Adrenal gland (tissue), 12 donors: ENCODE measurements around the gene UBE2H. TPM values are rescaled to one million over a fixed set of nuclear protein-coding genes. Genes with fewer than 3 reads are reported as not detected.
A peak's percentile ranks its signal among the peaks of the same experiment; 100 is the strongest.

Source experiments
- DNase-seq, 7 donors: peaks; one replicate each; pipeline ENCODE4 v3.0.0-alpha.2; 2019 to 2020
- H3K27ac ChIP-seq, 5 donors: fragments of 200-600 bp; sonication (generic) in 4 of 5; 1 replicate in 3 of 5; 2 replicates in 2 of 5; pipeline versions ENCODE4 v1.5.1 to v1.8.0; 2016 to 2020; ENCODE audit warnings: mild to moderate bottlenecking in 1 of 5
- H3K27me3 ChIP-seq: fragments of 200-600 bp; 2 replicates; pipeline ENCODE4 v1.8.0; 2021
- H3K36me3 ChIP-seq, 2 donors: fragments of 200-600 bp; replicated peaks in 1 of 2; 1 replicate in 1 of 2; 2 replicates in 1 of 2; pipeline versions ENCODE4 v1.5.1 to v1.8.0; 2018 to 2022
- H3K4me1 ChIP-seq, 2 donors: fragments of 200-600 bp; replicated peaks in 1 of 2; 1 replicate in 1 of 2; 2 replicates in 1 of 2; pipeline versions ENCODE4 v1.5.1 to v1.8.0; 2018 to 2021
- H3K4me3 ChIP-seq, 4 donors: fragments of 200-600 bp; sonication (generic) in 3 of 4; one replicate each; pipeline ENCODE4 v1.5.1; 2016 to 2018
- H3K9me3 ChIP-seq, 3 donors: fragments of 200-600 bp; sonication (generic) in 1 of 3; replicated peaks in 1 of 3; 1 replicate in 2 of 3; 2 replicates in 1 of 3; pipeline versions ENCODE4 v1.5.1 to v1.8.0; 2016 to 2021
- CTCF ChIP-seq, 6 experiments: fragments of 450-650 bp in 4 of 6; fragments of 200-600 bp in 2 of 6; sonication (generic) in 1 of 6; IDR thresholded peaks; 1 replicate in 5 of 6; 2 replicates in 1 of 6; pipeline versions ENCODE4 v1.5.1 to v1.8.0; 2016 to 2021; ENCODE audit warnings: antibody characterized with exemption in 6 of 6, mild to moderate bottlenecking in 2 of 6, moderate library complexity in 1 of 6
- POLR2A ChIP-seq, 2 donors: fragments of 450-650 bp; IDR thresholded peaks; one replicate each; pipeline ENCODE4 v1.6.1; 2017; ENCODE audit warnings: antibody characterized with exemption in 2 of 2, mild to moderate bottlenecking in 2 of 2, moderate library complexity in 1 of 2
- WGBS, 4 donors: extraction: QIAGEN DNeasy Blood & Tissue Kit in 2 of 4; methylation state at CpG; one replicate each; pipeline versions ENCODE4 v1.1.5 to v1.1.7; 2013 to 2017; 5-methylcytosine and 5-hydroxymethylcytosine counted together
- intact Hi-C, 2 donors: fragments of 100-400 bp; cut with DNase I; formaldehyde crosslinking; loops; one replicate each; pipeline versions ENCODE4 v1.14.1 to v1.15.0; 2022 to 2023
- polyA plus RNA-seq, 3 donors: library from polyadenylated mRNA; stranded (reverse); fragments of 200-250 nt in 2 of 3; fragments of 350-450 nt in 1 of 3; fragmentation: Illumina TruSeq in 1 of 3; extraction: RNeasy Lipid Tissue Mini Kit (QIAGEN cat#74804) in 1 of 3; gene quantifications; one replicate each; pipeline ENCODE4 v1.2.3, GENCODE V29; 2013 to 2014
- total RNA-seq, 9 donors: library from RNA; depleted of rRNA in 4 of 9; stranded (reverse); fragments of >200 nt in 4 of 9; fragments of 120-200 nt in 1 of 9; fragmentation: NEBNext Ultra II Directional in 1 of 9; extraction: Animal tissue kit (Norgen Biotek cat#: 25700) in 1 of 9; gene quantifications; one replicate each; pipeline versions ENCODE4 v1.1.0 to v1.2.4, GENCODE V29; 2013 to 2023
- donor health status: healthy with polysubstance abuse.
- donor health status: Bipolar disorder and iron deficiency.
- donor health status: DM: yes; HTN: yes; CAD: no.
- donor health status: DM: no; HTN: no; CAD: no.
- donor health status: DM: no; HTN: no; CAD: no.
- donor health status: DM: yes; HTN: yes; CAD: no.

The UBE2H gene
- total and polyA plus RNA-seq, 12 donors, result 48.3 to 392 (median 143) TPM

GRCh38 chr7:129851809-129852208 lies 101.0 kb downstream of the UBE2H start:
- H3K9me3 ChIP-seq, result no peaks in the 10 kb centered on the region
- H3K27me3 ChIP-seq, result no peaks in the 10 kb centered on the region
- DNase-seq, result no peak
- H3K27ac ChIP-seq, result peak overlapping the region in 3 of 5 donors; percentile 61 to 76 (median 64)
- H3K4me3 ChIP-seq, result no peak overlapping the region
- no peaks in the 10 kb centered on the region for H3K36me3 ChIP-seq
- intact Hi-C loops, result no loop called here
- H3K4me1 ChIP-seq, result peaks cover 23 to 76% of the 10 kb centered on the region in 2 donors
- TF ChIP-seq CTCF (IDR thresholded peaks at IDR 0.05), result no peak
- no peak for TF ChIP-seq POLR2A (IDR thresholded peaks at IDR 0.05)
- WGBS, 4 donors, result 73 to 82% (median 81%) methylated on average over 3 of the region's 3 CpGs

DNA sequence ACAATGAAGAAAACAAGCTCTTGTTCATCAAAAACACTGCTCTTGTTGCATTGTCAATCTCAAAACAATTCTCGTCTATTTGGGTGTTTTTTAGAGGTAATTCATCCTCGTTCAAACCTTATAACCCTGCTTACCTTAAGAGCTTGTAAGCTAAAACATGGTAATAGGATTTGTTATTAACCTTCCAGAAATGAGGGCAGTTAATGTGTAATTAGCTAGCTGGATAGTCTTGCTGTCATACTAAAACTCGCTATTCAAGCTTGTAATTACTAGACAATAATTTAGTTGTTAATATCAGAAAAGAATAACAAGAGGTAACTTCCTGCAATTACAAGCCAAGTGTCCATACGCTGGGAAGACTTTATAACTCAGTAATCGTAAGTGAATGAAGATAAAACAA lies 101.6 kb downstream of the UBE2H start:
- Histone ChIP-seq H3K4me1 (peaks cover 29 to 74% of the 10 kb centered on the region in 2 donors), H3K9me3 (no peaks in the 10 kb centered on the region), H3K27me3 (no peaks in the 10 kb centered on the region), H3K4me3 (no peak overlapping the region), H3K27ac (peak overlapping the region in 1 of 5 donors; percentile 76), H3K36me3 (no peaks in the 10 kb centered on the region)
- WGBS, 4 donors, result 75 to 87% (median 78%) methylated on average over 5 of the region's 5 CpGs
- no peak for DNase-seq
- no peak for TF ChIP-seq POLR2A (IDR thresholded peaks at IDR 0.05)
- TF ChIP-seq CTCF (IDR thresholded peaks at IDR 0.05), result no peak
- intact Hi-C loops, result no loop called here

DNA sequence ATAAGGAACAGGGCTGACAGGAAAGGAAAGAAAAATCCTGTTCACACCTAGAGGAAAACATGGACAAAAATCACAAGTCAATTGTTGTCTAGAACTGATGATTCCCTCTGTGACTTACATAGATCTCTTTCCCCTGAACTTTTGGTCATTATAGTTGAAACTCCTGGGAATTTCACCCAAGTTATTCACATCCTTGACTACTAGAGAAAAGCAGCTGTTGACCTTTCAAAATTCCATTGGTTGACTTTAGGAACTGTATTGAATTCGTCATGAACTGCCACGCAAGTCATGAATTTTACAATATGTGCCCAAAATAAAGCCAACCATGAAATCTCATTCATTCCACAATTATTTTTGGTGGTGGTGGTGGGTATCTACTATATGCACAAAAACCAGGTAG lies 104.3 kb downstream of the UBE2H start:
- Histone ChIP-seq H3K36me3 (no peaks in the 10 kb centered on the region), H3K27ac (no peak overlapping the region), H3K9me3 (no peaks in the 10 kb centered on the region), H3K4me3 (no peak overlapping the region), H3K27me3 (no peaks in the 10 kb centered on the region), H3K4me1 (peaks cover 31 to 79% of the 10 kb centered on the region in 2 donors)
- DNase-seq, result no peak
- intact Hi-C loops, result no loop called here
- WGBS, 4 donors, result 75 to 83% (median 79%) methylated on average over 2 of the region's 2 CpGs
- TF ChIP-seq POLR2A (IDR thresholded peaks at IDR 0.05) (no peak), CTCF (IDR thresholded peaks at IDR 0.05) (no peak)

- TF ChIP-seq CTCF (IDR thresholded peaks at IDR 0.05) (no peak), POLR2A (IDR thresholded peaks at IDR 0.05) (no peak)
- no peaks in the 10 kb centered on the region for H3K36me3 ChIP-seq
- H3K4me3 ChIP-seq, result no peak overlapping the region
- no peak for DNase-seq
- intact Hi-C loops, result no loop called here
- no peaks in the 10 kb centered on the region for H3K27me3 ChIP-seq
- peaks cover 35 to 73% of the 10 kb centered on the region in 2 donors for H3K4me1 ChIP-seq
- H3K9me3 ChIP-seq, result no peaks in the 10 kb centered on the region
- H3K27ac ChIP-seq, result peak overlapping the region in 3 of 5 donors; percentile 56 to 77 (median 69)
- 43 to 88% (median 66%) methylated on average over 1 of the region's 1 CpG for WGBS, 4 donors
Observed at GRCh38 chr7:129845972-129846327, 106.8 kb downstream of the UBE2H start.
